Endothelial cell of umbilical vein (primary cell): ENCODE data around the gene LAMC2. TPM values are rescaled to one million over a fixed set of nuclear protein-coding genes. Genes with fewer than 3 reads are reported as not detected.

Source experiments
- BruUV-seq: library from RNA; stranded (reverse); fragments of 400-500 nt; replicated peaks from 2 replicates; lab custom pipeline; 2021; lab: Mats Ljungman, UMichigan
- CTCF ChIA-PET: fragments of 300-600, 350-600 bp; sonication (Branson Sonifier 250); formaldehyde crosslinking; loops from one replicate; lab custom pipeline; 2021; ENCODE audit warnings: antibody characterized with exemption, inconsistent platforms; lab: Charles Lee
- POLR2A ChIA-PET: fragments of 300-600, 350-600 bp; sonication (Branson Sonifier 250); formaldehyde crosslinking; loops from one replicate; lab custom pipeline; 2021; ENCODE audit warnings: antibody characterized with exemption, inconsistent platforms; lab: Charles Lee
- DNase-seq: peaks from one replicate; pipeline ENCODE4 v3.0.0-alpha.2; 2011; ENCODE audit warnings: low read depth, low spot score
- FAIRE-seq: peaks from 2 replicates; lab custom pipeline; 2011; peaks lifted over from hg19 to GRCh38; lab: Jason Lieb, UNC
- H2AFZ ChIP-seq: 2 replicates; pipeline ENCODE4 v1.6.0; 2012; ENCODE audit warnings: low read depth, low read length, control low read depth, inconsistent platforms
- H3K27ac ChIP-seq: 2 replicates; pipeline ENCODE4 v1.5.1; 2011; ENCODE audit warnings: low read depth, mild to moderate bottlenecking, control low read depth, low read length, moderate library complexity; ENCODE audit not compliant: insufficient read depth
- H3K27me3 ChIP-seq, 2 experiments: 2 replicates each; pipeline versions ENCODE4 v1.6.0 to v1.6.1; 2011; ENCODE audit warnings: low read length in 2 of 2, mixed read lengths in 1 of 2; ENCODE audit not compliant: control insufficient read depth in 2 of 2, insufficient read depth in 2 of 2
- H3K36me3 ChIP-seq, 2 experiments: 2 replicates in 1 of 2; 3 replicates in 1 of 2; pipeline ENCODE4 v1.5.1; 2011; ENCODE audit warnings: low read length in 2 of 2, mild to moderate bottlenecking in 1 of 2, moderate library complexity in 1 of 2; ENCODE audit not compliant: control insufficient read depth in 2 of 2, insufficient read depth in 2 of 2; ENCODE audit errors: extremely low read depth in 1 of 2
- H3K4me1 ChIP-seq: 3 replicates; pipeline ENCODE4 v1.5.1; 2011; ENCODE audit warnings: mild to moderate bottlenecking, low read length; ENCODE audit not compliant: control insufficient read depth, insufficient read depth; ENCODE audit errors: extremely low read depth
- H3K4me2 ChIP-seq: 2 replicates; pipeline ENCODE4 v1.6.1; 2011; ENCODE audit warnings: low read length, control low read depth, mixed read lengths; ENCODE audit not compliant: insufficient read depth
- H3K4me3 ChIP-seq, 3 experiments: fragments of 200-600 bp in 1 of 3; sonication (generic), shearing (Covaris generic) in 1 of 3; replicated peaks in 1 of 3; 2 replicates each; pipeline ENCODE4 v1.5.1; 2011 to 2016; ENCODE audit warnings: control low read depth in 3 of 3, low read length in 3 of 3, mild to moderate bottlenecking in 2 of 3, inconsistent platforms in 1 of 3, low read depth in 1 of 3, moderate library complexity in 1 of 3; ENCODE audit not compliant: insufficient read depth in 1 of 3
- H3K79me2 ChIP-seq: 2 replicates; pipeline ENCODE4 v1.6.0; 2012; ENCODE audit warnings: low read length, inconsistent platforms; ENCODE audit not compliant: control insufficient read depth, insufficient read depth
- H3K9ac ChIP-seq: replicated peaks from 2 replicates; pipeline ENCODE3; 2011; ENCODE audit warnings: low read length, control low read depth; ENCODE audit not compliant: insufficient read depth; ENCODE audit errors: extremely low read depth
- H3K9me1 ChIP-seq: replicated peaks from 3 replicates; pipeline ENCODE4 v1.6.0; 2011; ENCODE audit warnings: mild to moderate bottlenecking, low read length; ENCODE audit not compliant: control insufficient read depth, insufficient read depth; ENCODE audit errors: extremely low read depth
- H3K9me3 ChIP-seq: replicated peaks from 2 replicates; pipeline ENCODE4 v1.5.1; 2012; ENCODE audit warnings: low read length, inconsistent platforms; ENCODE audit not compliant: control insufficient read depth, insufficient read depth
- H4K20me1 ChIP-seq: replicated peaks from 2 replicates; pipeline ENCODE3; 2011; ENCODE audit warnings: mild to moderate bottlenecking, low read length; ENCODE audit not compliant: control insufficient read depth, insufficient read depth; ENCODE audit errors: extremely low read depth
- GATA2 ChIP-seq: IDR thresholded peaks from 2 replicates; pipeline ENCODE4 v1.7.0; 2011; ENCODE audit warnings: low read depth, mild to moderate bottlenecking, moderate library complexity, mixed read lengths, low read length; ENCODE audit not compliant: insufficient read length, insufficient read depth
- MYC ChIP-seq: IDR thresholded peaks from one replicate; pipeline ENCODE4 v1.6.1; 2011; ENCODE audit warnings: mild to moderate bottlenecking, low read depth, low read length
- dilution Hi-C: fragments of 300-500 bp; cut with MboI; formaldehyde crosslinking; loops from one replicate; pipeline ENCODE4 v1.15.0; 2019; ENCODE audit warnings: low sequenced_read_pairs; ENCODE audit not compliant: extremely low pct_ligation_motif_present
- intact Hi-C: fragments of 100-400 bp; cut with micrococcal nuclease; formaldehyde crosslinking; loops from one replicate; pipeline ENCODE4 v1.10.0; 2022
- polyA plus RNA-seq, 4 experiments: library from polyadenylated mRNA; depleted of rRNA in 3 of 4; stranded (reverse) in 3 of 4; unstranded in 1 of 4; fragments of >200 nt; gene quantifications; 2 replicates each; pipeline versions ENCODE4 v1.2.1 to v1.2.3, GENCODE V29; 2011 to 2012; ENCODE audit warnings: missing spikeins in 1 of 4
- total RNA-seq: library from RNA; stranded (reverse); gene quantifications from 2 replicates; pipeline ENCODE4 v1.2.3, GENCODE V29; 2021
- TF ChIP-seq, protein P1 (sequence below), 2 donors: IDR thresholded peaks; 1 replicate in 1 of 2; 2 replicates in 1 of 2; pipeline ENCODE4 v1.5.1; 2011; ENCODE audit warnings: low read length in 2 of 2, mild to moderate bottlenecking in 2 of 2, moderate library complexity in 2 of 2, control low read depth in 1 of 2, inconsistent platforms in 1 of 2, low read depth in 1 of 2; ENCODE audit not compliant: insufficient read depth in 1 of 2; ENCODE audit errors: extremely low read depth in 1 of 2
- TF ChIP-seq, protein P2 (sequence below): IDR thresholded peaks from 2 replicates; pipeline ENCODE4 v1.6.1; 2011; ENCODE audit not compliant: insufficient read depth, insufficient read length

Gene LAMC2
- total and polyA plus RNA-seq, 2 donors (not counting 3 experiments of a cell fraction or from before 2014, with no cell fraction given) = 0.23 to 0.82 TPM

DNA sequence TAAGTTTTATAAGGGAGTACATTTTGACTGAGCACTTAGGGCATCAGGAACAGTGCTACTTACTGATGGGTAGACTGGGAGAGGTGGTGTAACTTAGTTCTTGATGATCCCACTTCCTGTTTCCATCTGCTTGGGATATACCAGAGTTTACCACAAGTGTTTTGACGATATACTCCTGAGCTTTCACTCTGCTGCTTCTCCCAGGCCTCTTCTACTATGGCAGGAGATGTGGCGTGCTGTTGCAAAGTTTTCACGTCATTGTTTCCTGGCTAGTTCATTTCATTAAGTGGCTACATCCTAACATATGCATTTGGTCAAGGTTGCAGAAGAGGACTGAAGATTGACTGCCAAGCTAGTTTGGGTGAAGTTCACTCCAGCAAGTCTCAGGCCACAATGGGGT, 41.3 kb upstream of the LAMC2 start:
- Histone ChIP-seq H3K4me1 (peaks cover 10% of the 10 kb centered on the region), H3K9me3 (no peaks in the 10 kb centered on the region), H3K4me3 (no peak overlapping the region), H2AFZ (no peak overlapping the region), H3K9me1 (no peaks in the 10 kb centered on the region), H3K9ac (no peak overlapping the region), H3K27ac (no peak overlapping the region), H3K79me2 (no peaks in the 10 kb centered on the region), H3K4me2 (no peak overlapping the region), H4K20me1 (no peaks in the 10 kb centered on the region), H3K36me3 (peaks cover 10 to 25% of the 10 kb centered on the region in 2 experiments), H3K27me3 (no peaks in the 10 kb centered on the region)
- intact Hi-C loops (no loop called here), dilution Hi-C loops (no loop called here)
- BruUV-seq = no TSS peak
- TF ChIP-seq MYC (no peak), GATA2 (no peak)
- TF ChIP-seq, protein P1, sequence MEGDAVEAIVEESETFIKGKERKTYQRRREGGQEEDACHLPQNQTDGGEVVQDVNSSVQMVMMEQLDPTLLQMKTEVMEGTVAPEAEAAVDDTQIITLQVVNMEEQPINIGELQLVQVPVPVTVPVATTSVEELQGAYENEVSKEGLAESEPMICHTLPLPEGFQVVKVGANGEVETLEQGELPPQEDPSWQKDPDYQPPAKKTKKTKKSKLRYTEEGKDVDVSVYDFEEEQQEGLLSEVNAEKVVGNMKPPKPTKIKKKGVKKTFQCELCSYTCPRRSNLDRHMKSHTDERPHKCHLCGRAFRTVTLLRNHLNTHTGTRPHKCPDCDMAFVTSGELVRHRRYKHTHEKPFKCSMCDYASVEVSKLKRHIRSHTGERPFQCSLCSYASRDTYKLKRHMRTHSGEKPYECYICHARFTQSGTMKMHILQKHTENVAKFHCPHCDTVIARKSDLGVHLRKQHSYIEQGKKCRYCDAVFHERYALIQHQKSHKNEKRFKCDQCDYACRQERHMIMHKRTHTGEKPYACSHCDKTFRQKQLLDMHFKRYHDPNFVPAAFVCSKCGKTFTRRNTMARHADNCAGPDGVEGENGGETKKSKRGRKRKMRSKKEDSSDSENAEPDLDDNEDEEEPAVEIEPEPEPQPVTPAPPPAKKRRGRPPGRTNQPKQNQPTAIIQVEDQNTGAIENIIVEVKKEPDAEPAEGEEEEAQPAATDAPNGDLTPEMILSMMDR (IDR thresholded peaks at IDR 0.05; ENCODE audit: extremely low read depth in 1 of 2, insufficient read depth in 1 of 2, low read depth in 1 of 2, low read length in 2 of 2) = no peak
- POLR2A ChIA-PET = no interaction called here
- FAIRE-seq = no peak
- DNase-seq = no peak
- CTCF ChIA-PET = interaction anchor here (3.1 to 3.2 kb wide), 2 partner anchors 83 to 90 kb away, joined by 13 to 16 read pairs; no protein-coding TSS in a partner anchor

DNA sequence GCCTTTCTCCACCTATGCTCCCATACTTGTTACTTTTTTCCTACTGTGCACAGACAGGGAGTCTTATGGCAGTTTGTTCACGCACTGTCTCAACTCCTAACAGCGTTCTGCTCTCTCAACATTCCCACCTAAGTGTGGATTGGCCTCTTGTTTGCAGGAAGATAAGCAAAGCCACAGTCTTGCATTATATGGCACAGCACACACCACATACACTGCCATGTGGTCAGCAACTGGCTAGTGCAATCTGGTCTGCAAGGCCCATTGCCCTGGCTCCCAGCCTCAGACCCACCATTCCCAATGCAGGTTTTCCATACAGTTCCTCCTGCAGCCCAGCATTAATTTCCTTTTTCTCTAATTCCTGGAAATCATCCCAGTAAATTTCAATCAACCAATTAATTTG, 38.3 kb upstream of the LAMC2 start:
- no peaks in the 10 kb centered on the region for H3K9me3 ChIP-seq
- peaks cover 5 to 9% of the 10 kb centered on the region in 2 experiments for H3K36me3 ChIP-seq
- no peak overlapping the region for H3K4me3 ChIP-seq
- FAIRE-seq (no peak), DNase-seq (no peak)
- ChIA-PET POLR2A (no interaction called here), CTCF (no interaction called here)
- H3K27me3 ChIP-seq = no peaks in the 10 kb centered on the region
- H3K27ac ChIP-seq = no peak overlapping the region
- H4K20me1 ChIP-seq = no peaks in the 10 kb centered on the region
- no peak overlapping the region for H3K9ac ChIP-seq
- H3K9me1 ChIP-seq = no peaks in the 10 kb centered on the region
- intact Hi-C loops = no loop called here
- dilution Hi-C loops = no loop called here
- no peaks in the 10 kb centered on the region for H3K79me2 ChIP-seq
- no TSS peak for BruUV-seq
- no peaks in the 10 kb centered on the region for H3K4me1 ChIP-seq
- H3K4me2 ChIP-seq = no peak overlapping the region
- TF ChIP-seq, protein P2, sequence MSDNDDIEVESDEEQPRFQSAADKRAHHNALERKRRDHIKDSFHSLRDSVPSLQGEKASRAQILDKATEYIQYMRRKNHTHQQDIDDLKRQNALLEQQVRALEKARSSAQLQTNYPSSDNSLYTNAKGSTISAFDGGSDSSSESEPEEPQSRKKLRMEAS = no peak
- no peak overlapping the region for H2AFZ ChIP-seq
